Measurements from ENCODE around the gene HUS1.

The HUS1 gene

GRCh38 chr7:47967708-47968107 lies 11.7 kb downstream of the HUS1 start:
- Histone ChIP-seq H3K36me3 (ENCODE audit: insufficient read depth, low read length) (peaks cover 36% of the 10 kb centered on the region), H3K79me2 (ENCODE audit: insufficient read depth, low read length) (no peaks in the 10 kb centered on the region), H3K27ac (ENCODE audit: low read length) (no peak overlapping the region), H3K27me3 (ENCODE audit: insufficient read depth, low read length, poor library complexity) (no peaks in the 10 kb centered on the region), H3K4me1 (ENCODE audit: insufficient read depth, low read length) (no peaks in the 10 kb centered on the region), H2AFZ (ENCODE audit: low read depth, low read length) (no peak overlapping the region), H3K4me2 (ENCODE audit: insufficient read depth, low read length) (no peak overlapping the region), H4K20me1 (ENCODE audit: insufficient read depth, low read length) (0 out of 2 replicates have a peak, but pooled peaks cover 4% of the 10 kb centered on the region), H3K9me3 (ENCODE audit: insufficient read depth, low read length, severe bottlenecking) (no peaks in the 10 kb centered on the region), H3K9ac (ENCODE audit: low read depth, low read length) (no peak overlapping the region), H3K4me3 (ENCODE audit: low read depth in 1 of 2, low read length in 2 of 2) (no peak overlapping the region)
- no peak for ATAC-seq (ENCODE audit: insufficient read depth, low read depth)
- TF ChIP-seq CTCF (IDR thresholded peaks at IDR 0.05; ENCODE audit: borderline replicate concordance, extremely low read depth, low read length, poor library complexity, severe bottlenecking) (no peak), EZH2 (IDR thresholded peaks at IDR 0.05; ENCODE audit: borderline replicate concordance, low read depth, low read length, severe bottlenecking) (no peak)
- no peak for DNase-seq

GRCh38 chr7:47967123-47967522 lies 12.3 kb downstream of the HUS1 start:
- TF ChIP-seq CTCF (IDR thresholded peaks at IDR 0.05; ENCODE audit: borderline replicate concordance, extremely low read depth, low read length, poor library complexity, severe bottlenecking): no peak
- no peak for TF ChIP-seq EZH2 (IDR thresholded peaks at IDR 0.05; ENCODE audit: borderline replicate concordance, low read depth, low read length, severe bottlenecking)
- peaks cover 38% of the 10 kb centered on the region for H3K36me3 ChIP-seq (ENCODE audit: insufficient read depth, low read length)
- ATAC-seq (ENCODE audit: insufficient read depth, low read depth): no peak

DNA sequence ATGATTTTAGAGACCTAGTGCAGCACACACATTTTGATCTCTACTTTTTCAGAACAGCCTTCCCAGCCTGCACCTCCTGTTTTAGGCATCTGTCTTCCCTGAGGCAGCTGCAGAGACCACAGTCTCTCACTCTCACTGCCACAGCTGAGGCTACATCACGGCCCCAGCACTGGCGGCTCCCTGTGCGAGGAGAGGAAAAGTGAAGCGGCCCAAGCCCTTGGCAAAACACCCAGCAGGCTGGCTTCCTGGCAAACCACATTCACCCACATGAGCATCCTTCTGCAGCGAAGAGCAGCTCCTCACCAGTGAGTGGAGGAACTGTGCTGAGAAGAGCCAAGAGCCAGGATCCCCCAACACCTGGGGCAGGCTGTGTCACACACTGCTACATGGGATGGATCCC lies 14.0 kb downstream of the HUS1 start:
- no peaks in the 10 kb centered on the region for H3K4me1 ChIP-seq (ENCODE audit: insufficient read depth, low read length)
- H3K27ac ChIP-seq (ENCODE audit: low read length): no peak overlapping the region
- H3K79me2 ChIP-seq (ENCODE audit: insufficient read depth, low read length): no peaks in the 10 kb centered on the region
- no peak overlapping the region for H2AFZ ChIP-seq (ENCODE audit: low read depth, low read length)
- no peaks in the 10 kb centered on the region for H3K27me3 ChIP-seq (ENCODE audit: insufficient read depth, low read length, poor library complexity)
- DNase-seq (no peak), ATAC-seq (ENCODE audit: insufficient read depth, low read depth) (no peak)
- H3K9me3 ChIP-seq (ENCODE audit: insufficient read depth, low read length, severe bottlenecking): no peaks in the 10 kb centered on the region
- TF ChIP-seq CTCF (IDR thresholded peaks at IDR 0.05; ENCODE audit: borderline replicate concordance, extremely low read depth, low read length, poor library complexity, severe bottlenecking) (no peak), EZH2 (IDR thresholded peaks at IDR 0.05; ENCODE audit: borderline replicate concordance, low read depth, low read length, severe bottlenecking) (no peak)
- H3K36me3 ChIP-seq (ENCODE audit: insufficient read depth, low read length): peaks cover 44% of the 10 kb centered on the region
- H4K20me1 ChIP-seq (ENCODE audit: insufficient read depth, low read length): 0 out of 2 replicates have a peak, but pooled peaks cover 4% of the 10 kb centered on the region
- no peak overlapping the region for H3K4me3 ChIP-seq (ENCODE audit: low read depth in 1 of 2, low read length in 2 of 2)
- no peak overlapping the region for H3K4me2 ChIP-seq (ENCODE audit: insufficient read depth, low read length)
- H3K9ac ChIP-seq (ENCODE audit: low read depth, low read length): no peak overlapping the region

More at GRCh38 chr7:47967123-47967522, 12.3 kb downstream of the HUS1 start:
- no peak overlapping the region for H3K9ac ChIP-seq (ENCODE audit: low read depth, low read length)
- no peak overlapping the region for H2AFZ ChIP-seq (ENCODE audit: low read depth, low read length)
- H3K79me2 ChIP-seq (ENCODE audit: insufficient read depth, low read length): no peaks in the 10 kb centered on the region
- no peak overlapping the region for H3K4me2 ChIP-seq (ENCODE audit: insufficient read depth, low read length)
- no peak for DNase-seq
- no peak overlapping the region for H3K4me3 ChIP-seq (ENCODE audit: low read depth in 1 of 2, low read length in 2 of 2)
- H4K20me1 ChIP-seq (ENCODE audit: insufficient read depth, low read length): 0 out of 2 replicates have a peak, but pooled peaks cover 4% of the 10 kb centered on the region
- no peaks in the 10 kb centered on the region for H3K27me3 ChIP-seq (ENCODE audit: insufficient read depth, low read length, poor library complexity)
- H3K4me1 ChIP-seq (ENCODE audit: insufficient read depth, low read length): no peaks in the 10 kb centered on the region
- H3K9me3 ChIP-seq (ENCODE audit: insufficient read depth, low read length, severe bottlenecking): no peaks in the 10 kb centered on the region
- no peak overlapping the region for H3K27ac ChIP-seq (ENCODE audit: low read length)

GRCh38 chr7:47962262-47962661 lies 17.2 kb downstream of the HUS1 start:
- DNase-seq: no peak
- ATAC-seq (ENCODE audit: insufficient read depth, low read depth): no peak
- no peak overlapping the region for H2AFZ ChIP-seq (ENCODE audit: low read depth, low read length)
- TF ChIP-seq CTCF (IDR thresholded peaks at IDR 0.05; ENCODE audit: borderline replicate concordance, extremely low read depth, low read length, poor library complexity, severe bottlenecking) (no peak), EZH2 (IDR thresholded peaks at IDR 0.05; ENCODE audit: borderline replicate concordance, low read depth, low read length, severe bottlenecking) (no peak)
- H3K9me3 ChIP-seq (ENCODE audit: insufficient read depth, low read length, severe bottlenecking): no peaks in the 10 kb centered on the region
- no peaks in the 10 kb centered on the region for H3K79me2 ChIP-seq (ENCODE audit: insufficient read depth, low read length)
- H3K4me3 ChIP-seq (ENCODE audit: low read depth in 1 of 2, low read length in 2 of 2): no peak overlapping the region
- no peaks in the 10 kb centered on the region for H3K4me1 ChIP-seq (ENCODE audit: insufficient read depth, low read length)
- 0 out of 2 replicates have a peak, but pooled peaks cover 4% of the 10 kb centered on the region for H4K20me1 ChIP-seq (ENCODE audit: insufficient read depth, low read length)
- no peaks in the 10 kb centered on the region for H3K27me3 ChIP-seq (ENCODE audit: insufficient read depth, low read length, poor library complexity)
- no peak overlapping the region for H3K27ac ChIP-seq (ENCODE audit: low read length)
- no peak overlapping the region for H3K9ac ChIP-seq (ENCODE audit: low read depth, low read length)
- H3K36me3 ChIP-seq (ENCODE audit: insufficient read depth, low read length): peaks cover 43% of the 10 kb centered on the region
- no peak overlapping the region for H3K4me2 ChIP-seq (ENCODE audit: insufficient read depth, low read length)

All from DND-41 (cell line).